ENCODE data around the gene DLEC1. TPM values are rescaled to one million over a fixed set of nuclear protein-coding genes. Genes with fewer than 3 reads are reported as not detected.
A peak's percentile ranks its signal among the peaks of the same experiment; 100 is the strongest.

The DLEC1 gene
- total RNA-seq, 4 donors from 2014 or later: 0.44 to 1.7 (median 1.5) TPM

GRCh38 chr3:38164643-38164951 is 125.6 kb downstream of the DLEC1 start:
- H3K27ac ChIP-seq: peak overlapping the region; percentile 96 to 97 (median 96)
- peak overlapping the region in 2 of 3 donors; percentile 30 to 89 for H3K4me3 ChIP-seq (replicated peaks in 1 of 3)
- H3K4me1 ChIP-seq: peaks cover 27 to 30% of the 10 kb centered on the region in 2 donors
- H3K36me3 ChIP-seq: no peaks in the 10 kb centered on the region
- 1 to 4% methylated on average over 17 of the region's 17 CpGs for WGBS, 2 donors
- TF ChIP-seq CTCF (IDR thresholded peaks at IDR 0.05): no peak
- peak in 1 of 2 donors; percentile 29 for TF ChIP-seq POLR2A (IDR thresholded peaks at IDR 0.05)
- H3K9me3 ChIP-seq: no peaks in the 10 kb centered on the region
- H3K27me3 ChIP-seq: no peaks in the 10 kb centered on the region
- intact Hi-C loops (cut with DNase I): no loop called here
- no peak for DNase-seq

GRCh38 chr3:38164952-38165721 is 126.1 kb downstream of the DLEC1 start, which contains the start of gene OXSR1:
TSS of gene OXSR1 (plus strand) at chr3:38165537. CDS start at chr3:38165877, 340 bp downstream.
- TF ChIP-seq CTCF (IDR thresholded peaks at IDR 0.05) (peak in 1 of 6 experiments; percentile 20), POLR2A (IDR thresholded peaks at IDR 0.05) (peak; percentile 52 to 86)
- peak; percentile 100 for DNase-seq
- 0 to 1% methylated on average over 33 to 42 of the region's 57 CpGs for WGBS, 2 donors
- no peaks in the 10 kb centered on the region for H3K27me3 ChIP-seq
- intact Hi-C loops (cut with DNase I): no loop called here
- peaks cover 27 to 30% of the 10 kb centered on the region in 2 donors for H3K4me1 ChIP-seq
- peak within 1 kb of the TSS; percentile 66 to 98 (median 89) for H3K4me3 ChIP-seq (replicated peaks in 1 of 3)
- peak within 1 kb of the TSS; percentile 96 to 97 (median 96) for H3K27ac ChIP-seq
- H3K9me3 ChIP-seq: no peaks in the 10 kb centered on the region
- no peaks in the 10 kb centered on the region for H3K36me3 ChIP-seq

- intact Hi-C loops (cut with DNase I): no loop called here
- TF ChIP-seq POLR2A (IDR thresholded peaks at IDR 0.05): no peak
- no peak for TF ChIP-seq CTCF (IDR thresholded peaks at IDR 0.05)
- peaks cover 27 to 30% of the 10 kb centered on the region in 2 donors for H3K4me1 ChIP-seq
- DNase-seq: peak; percentile 62 to 69
- no peaks in the 10 kb centered on the region for H3K9me3 ChIP-seq
- no peaks in the 10 kb centered on the region for H3K36me3 ChIP-seq
- H3K27ac ChIP-seq: peak overlapping the region; percentile 96 to 97 (median 96)
- WGBS, 2 donors: 1 to 2% methylated on average over 29 to 35 of the region's 62 CpGs
- peak overlapping the region; percentile 66 to 98 (median 89) for H3K4me3 ChIP-seq (replicated peaks in 1 of 3)
- no peaks in the 10 kb centered on the region for H3K27me3 ChIP-seq
Measured at GRCh38 chr3:38165722-38166387, 126.8 kb downstream of the DLEC1 start.

- peaks cover 27 to 30% of the 10 kb centered on the region in 2 donors for H3K4me1 ChIP-seq
- no peak overlapping the region for H3K4me3 ChIP-seq (replicated peaks in 1 of 3)
- DNase-seq: no peak
- H3K27ac ChIP-seq: no peak overlapping the region
- WGBS, 2 donors: 86 to 90% methylated on average over 4 of the region's 4 CpGs
- intact Hi-C loops (cut with DNase I): no loop called here
- H3K9me3 ChIP-seq: no peaks in the 10 kb centered on the region
- TF ChIP-seq POLR2A (IDR thresholded peaks at IDR 0.05) (no peak), CTCF (IDR thresholded peaks at IDR 0.05) (no peak)
- H3K27me3 ChIP-seq: no peaks in the 10 kb centered on the region
- H3K36me3 ChIP-seq: no peaks in the 10 kb centered on the region
Measured at GRCh38 chr3:38167591-38167990, 128.6 kb downstream of the DLEC1 start.
